HG03103 (cell line): ENCODE data around the gene FGFR3.

Experiments
- ATAC-seq: cut with Tn5 transposase; IDR thresholded peaks from one replicate; pipeline ENCODE4 v1.9.1; 2021; ENCODE audit warnings: low read depth; ENCODE audit not compliant: unreplicated experiment

The FGFR3 gene

GRCh38 chr4:1856943-1857699 lies 64.0 kb downstream of the FGFR3 start:
- no peak for ATAC-seq

DNA sequence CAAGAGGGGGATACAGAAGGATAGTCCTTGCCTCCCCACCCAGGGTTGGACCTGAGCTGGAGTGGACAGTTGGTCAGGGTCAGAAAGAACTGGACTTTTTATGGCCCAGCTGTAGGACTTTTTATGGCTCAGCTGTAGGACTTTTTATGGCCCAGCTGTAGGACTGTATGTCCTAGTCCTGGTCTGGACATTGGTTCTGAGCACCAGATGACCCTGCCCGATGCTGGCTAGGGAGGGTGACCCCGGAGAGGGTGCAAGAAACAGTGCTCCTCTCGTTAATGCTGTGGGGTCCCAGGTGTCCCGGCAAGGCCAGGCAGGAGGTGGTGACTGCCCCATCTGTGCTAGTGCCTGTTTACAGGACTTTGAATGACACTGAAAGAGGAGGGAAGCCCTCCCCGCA lies 64.8 kb downstream of the FGFR3 start:
- ATAC-seq: no peak
